HCT116 (cell line): ENCODE results near the gene PHLDB3. TPM values are rescaled to one million over a fixed set of nuclear protein-coding genes. Genes with fewer than 3 reads are reported as not detected.

Source experiments
- ATAC-seq: fragments of 200-7000 bp; cut with Tn5 transposase; 2 replicates; pipeline ENCODE4 v1.9.1; 2020; ENCODE audit warnings: mild to moderate bottlenecking, moderate library complexity
- BruUV-seq: library from RNA; stranded (reverse); fragments of 400-500 nt; replicated peaks from 2 replicates; lab custom pipeline; 2021; lab: Mats Ljungman, UMichigan
- CTCF ChIA-PET: fragments of 300-600 bp; sonication (Branson Sonifier 250); formaldehyde crosslinking; loops from one replicate; lab custom pipeline; 2021; ENCODE audit warnings: antibody characterized with exemption; lab: Charles Lee
- POLR2A ChIA-PET: fragments of 300-600, 350-600 bp; sonication (Branson Sonifier 250); formaldehyde crosslinking; loops from one replicate; lab custom pipeline; 2021; ENCODE audit warnings: antibody characterized with exemption; lab: Charles Lee
- RAD21 ChIA-PET, 2 experiments: fragments of 300-600 bp; sonication (Branson Sonifier 250); formaldehyde crosslinking; loops; one replicate each; lab custom pipeline; 2023; ENCODE audit warnings: low total read pairs in 2 of 2; ENCODE audit not compliant: uncharacterized antibody in 2 of 2, unreplicated experiment in 2 of 2, low non-redundant PET in 1 of 2; lab: Charles Lee
- DNase-seq: peaks from one replicate; pipeline ENCODE4 v3.0.0-alpha.2; 2010; ENCODE audit warnings: low read depth, low spot score
- H2AFZ ChIP-seq: fragments of 200-600 bp; shearing (Covaris generic), sonication (generic); 2 replicates; pipeline ENCODE4 v1.6.1; 2017; ENCODE audit warnings: low read depth, mixed run types, mixed read lengths, antibody characterized with exemption, low read length; ENCODE audit not compliant: poor library complexity, severe bottlenecking
- H3K27ac ChIP-seq: 2 replicates; pipeline ENCODE4 v1.5.1; 2012; ENCODE audit warnings: low read depth, low read length
- H3K27me3 ChIP-seq: fragments of 200-600 bp; sonication (generic); 2 replicates; pipeline ENCODE4 v1.6.1; 2016; ENCODE audit warnings: mixed run types, low read length, mixed read lengths; ENCODE audit not compliant: insufficient read depth
- H3K36me3 ChIP-seq, 2 experiments: fragments of 200-500 bp in 1 of 2; fragments of 200-600 bp in 1 of 2; sonication (Bioruptor generic) in 1 of 2; sonication (generic) in 1 of 2; 2 replicates each; pipeline versions ENCODE4 v1.5.1 to v1.6.1; 2014 to 2016; ENCODE audit warnings: low read length in 2 of 2, inconsistent platforms in 1 of 2, mixed read lengths in 1 of 2, mixed run types in 1 of 2; ENCODE audit not compliant: insufficient read depth in 2 of 2, control insufficient read depth in 1 of 2
- H3K4me1 ChIP-seq, 2 experiments: fragments of 200-600 bp in 1 of 2; sonication (generic) in 1 of 2; 2 replicates each; pipeline versions ENCODE4 v1.5.1 to v1.6.1; 2012 to 2017; ENCODE audit warnings: low read length in 2 of 2, inconsistent platforms in 1 of 2, mild to moderate bottlenecking in 1 of 2, mixed read lengths in 1 of 2, mixed run types in 1 of 2, moderate library complexity in 1 of 2; ENCODE audit not compliant: insufficient read depth in 2 of 2, control insufficient read depth in 1 of 2
- H3K4me2 ChIP-seq: fragments of 200-600 bp; sonication (generic); 2 replicates; pipeline ENCODE4 v1.6.1; 2017; ENCODE audit warnings: mixed run types, low read length, mixed read lengths
- H3K4me3 ChIP-seq, 2 experiments: fragments of 200-600 bp in 1 of 2; sonication (generic) in 1 of 2; replicated peaks in 1 of 2; 2 replicates each; pipeline ENCODE4 v1.5.1; 2011 to 2016; ENCODE audit warnings: low read length in 2 of 2, control low read depth in 1 of 2, low read depth in 1 of 2, mild to moderate bottlenecking in 1 of 2, mixed read lengths in 1 of 2, mixed run types in 1 of 2
- H3K79me2 ChIP-seq: fragments of 200-600 bp; sonication (generic); 2 replicates; pipeline ENCODE4 v1.6.1; 2017; ENCODE audit warnings: mild to moderate bottlenecking, mixed run types, low read length, moderate library complexity, mixed read lengths; ENCODE audit not compliant: insufficient read depth
- H3K9ac ChIP-seq: fragments of 200-600 bp; sonication (generic); 2 replicates; pipeline ENCODE4 v1.6.1; 2016; ENCODE audit warnings: low read length, mixed read lengths
- H3K9me2 ChIP-seq: fragments of 200-600 bp; sonication (generic), shearing (Covaris generic); 2 replicates; pipeline ENCODE4 v1.6.1; 2017; ENCODE audit warnings: mixed run types, mild to moderate bottlenecking, moderate library complexity; ENCODE audit not compliant: insufficient read depth
- H3K9me3 ChIP-seq, 2 experiments: fragments of 200-500 bp in 1 of 2; fragments of 200-600 bp in 1 of 2; sonication (Bioruptor generic) in 1 of 2; sonication (generic) in 1 of 2; 2 replicates each; pipeline ENCODE4 v1.6.1; 2014 to 2017; ENCODE audit warnings: low read length in 2 of 2, mixed read lengths in 2 of 2, inconsistent platforms in 1 of 2, low read depth in 1 of 2, mild to moderate bottlenecking in 1 of 2, mixed run types in 1 of 2, moderate library complexity in 1 of 2; ENCODE audit not compliant: control insufficient read depth in 1 of 2, insufficient read depth in 1 of 2
- H4K20me1 ChIP-seq: fragments of 200-600 bp; sonication (generic), shearing (Covaris generic); 2 replicates; pipeline ENCODE4 v1.6.1; 2017; ENCODE audit warnings: mixed run types, mild to moderate bottlenecking, moderate library complexity; ENCODE audit not compliant: insufficient read depth
- ATF3 ChIP-seq: IDR thresholded peaks from 2 replicates; pipeline ENCODE4 v1.6.1; 2012
- CTCF ChIP-seq, 3 experiments: fragments of 200-600 bp in 1 of 3; sonication (generic) in 1 of 3; IDR thresholded peaks in 2 of 3; conservative IDR thresholded peaks in 1 of 3; 2 replicates each; pipeline ENCODE4 v1.5.1; 2012 to 2017; ENCODE audit warnings: low read depth in 2 of 3, low read length in 2 of 3, antibody characterized with exemption in 1 of 3, borderline replicate concordance in 1 of 3, control low read depth in 1 of 3, mild to moderate bottlenecking in 1 of 3, mixed read lengths in 1 of 3, mixed run types in 1 of 3, moderate library complexity in 1 of 3; ENCODE audit not compliant: insufficient read depth in 1 of 3
- FOSL1 ChIP-seq: IDR thresholded peaks from 2 replicates; pipeline ENCODE4 v1.6.1; 2012; ENCODE audit warnings: low read depth
- POLR2A ChIP-seq: IDR thresholded peaks from 2 replicates; pipeline ENCODE4 v1.7.0; 2011; ENCODE audit warnings: borderline replicate concordance; ENCODE audit not compliant: insufficient read depth, insufficient read length; ENCODE audit errors: extremely low read depth
- REST ChIP-seq: IDR thresholded peaks from 2 replicates; pipeline ENCODE4 v1.6.1; 2012; ENCODE audit warnings: low read depth
- SIN3A ChIP-seq: IDR thresholded peaks from 2 replicates; pipeline ENCODE4 v1.6.1; 2012; ENCODE audit warnings: low read depth
- SP1 ChIP-seq: IDR thresholded peaks from 2 replicates; pipeline ENCODE4 v1.6.1; 2012; ENCODE audit warnings: low read depth
- TCF7L2 ChIP-seq: IDR thresholded peaks from 2 replicates; pipeline ENCODE4 v1.7.0; 2011; ENCODE audit warnings: borderline replicate concordance, inconsistent platforms; ENCODE audit not compliant: insufficient read depth, insufficient read length; ENCODE audit errors: extremely low read depth
- YY1 ChIP-seq: IDR thresholded peaks from 2 replicates; pipeline ENCODE4 v1.6.1; 2011; ENCODE audit warnings: low read length, low read depth, moderate library complexity, mild to moderate bottlenecking; ENCODE audit not compliant: insufficient replicate concordance; ENCODE audit errors: extremely low read depth
- ZNF274 ChIP-seq: fragments of 200-500 bp; sonication (Bioruptor generic); IDR thresholded peaks from 2 replicates; pipeline ENCODE4 v1.6.1; 2014; ENCODE audit warnings: mild to moderate bottlenecking, low read depth, low read length, inconsistent platforms
- intact Hi-C: fragments of 100-400 bp; cut with micrococcal nuclease; formaldehyde crosslinking; loops from 2 replicates; pipeline ENCODE4 v1.10.0; 2022
- total RNA-seq: library from RNA; stranded (reverse); gene quantifications from one replicate; pipeline ENCODE4 v1.2.1, GENCODE V29; 2021; ENCODE audit not compliant: unreplicated experiment

The PHLDB3 gene
- total RNA-seq, 1 experiment from 2014 or later: 15.5 TPM

GRCh38 chr19:43544077-43544476, 39.5 kb upstream of the PHLDB3 start:
- ChIA-PET POLR2A (no interaction called here), CTCF (no interaction called here), RAD21 (no interaction called here)
- Histone ChIP-seq H3K4me1 (no peaks in the 10 kb centered on the region), H3K27me3 (no peaks in the 10 kb centered on the region), H2AFZ (no peak overlapping the region), H4K20me1 (no peaks in the 10 kb centered on the region), H3K4me2 (no peak overlapping the region), H3K36me3 (peaks cover 3 to 10% of the 10 kb centered on the region in 2 experiments; a peak in 3 of 4 replicates), H3K9me3 (no peaks in the 10 kb centered on the region), H3K4me3 (no peak overlapping the region), H3K9me2 (no peaks in the 10 kb centered on the region), H3K79me2 (no peaks in the 10 kb centered on the region), H3K9ac (no peak overlapping the region), H3K27ac (no peak overlapping the region)
- ATAC-seq: no peak
- no peak for DNase-seq
- BruUV-seq: no TSS peak
- intact Hi-C loops: no loop called here
- TF ChIP-seq CTCF (IDR thresholded peaks at IDR 0.05 in 2 of 3, conservative IDR thresholded peaks at IDR 0.05 in 1 of 3; ENCODE audit: borderline replicate concordance in 1 of 3, insufficient read depth in 1 of 3, low read depth in 2 of 3, low read length in 2 of 3): no peak
- TF ChIP-seq FOSL1: no peak
- no peak for TF ChIP-seq ATF3
- no peak for TF ChIP-seq SP1
- no peak for TF ChIP-seq YY1
- no peak for TF ChIP-seq SIN3A

GRCh38 chr19:43541920-43542650, 37.5 kb upstream of the PHLDB3 start:
- ATAC-seq: no peak
- Histone ChIP-seq H3K79me2 (no peaks in the 10 kb centered on the region), H3K27ac (no peak overlapping the region), H3K36me3 (peaks cover 3 to 14% of the 10 kb centered on the region in 2 experiments; a peak in 3 of 4 replicates), H3K4me1 (no peaks in the 10 kb centered on the region), H3K9ac (no peak overlapping the region), H3K4me2 (no peak overlapping the region), H4K20me1 (no peaks in the 10 kb centered on the region), H3K27me3 (no peaks in the 10 kb centered on the region), H3K9me2 (no peaks in the 10 kb centered on the region), H2AFZ (no peak overlapping the region), H3K4me3 (no peak overlapping the region), H3K9me3 (no peaks in the 10 kb centered on the region)
- no peak for DNase-seq
- ChIA-PET RAD21 (no interaction called here), CTCF (no interaction called here), POLR2A (no interaction called here)
- BruUV-seq: no TSS peak
- intact Hi-C loops: no loop called here
- TF ChIP-seq POLR2A: no peak
- no peak for TF ChIP-seq REST
- no peak for TF ChIP-seq ZNF274
- no peak for TF ChIP-seq CTCF (IDR thresholded peaks at IDR 0.05 in 2 of 3, conservative IDR thresholded peaks at IDR 0.05 in 1 of 3; ENCODE audit: borderline replicate concordance in 1 of 3, insufficient read depth in 1 of 3, low read depth in 2 of 3, low read length in 2 of 3)
- no peak for TF ChIP-seq TCF7L2
